ENCODE data around the gene FUT4. TPM values are rescaled to one million over a fixed set of nuclear protein-coding genes. Genes with fewer than 3 reads are reported as not detected.
"Not testable (repeated sequence)": the region's sequence is repeated elsewhere in the genome, so short reads cannot be mapped to it uniquely, and the experiment has no call there.

Gene FUT4
- total RNA-seq, 1 experiment from 2014 or later, result 2.4 TPM

DNA sequence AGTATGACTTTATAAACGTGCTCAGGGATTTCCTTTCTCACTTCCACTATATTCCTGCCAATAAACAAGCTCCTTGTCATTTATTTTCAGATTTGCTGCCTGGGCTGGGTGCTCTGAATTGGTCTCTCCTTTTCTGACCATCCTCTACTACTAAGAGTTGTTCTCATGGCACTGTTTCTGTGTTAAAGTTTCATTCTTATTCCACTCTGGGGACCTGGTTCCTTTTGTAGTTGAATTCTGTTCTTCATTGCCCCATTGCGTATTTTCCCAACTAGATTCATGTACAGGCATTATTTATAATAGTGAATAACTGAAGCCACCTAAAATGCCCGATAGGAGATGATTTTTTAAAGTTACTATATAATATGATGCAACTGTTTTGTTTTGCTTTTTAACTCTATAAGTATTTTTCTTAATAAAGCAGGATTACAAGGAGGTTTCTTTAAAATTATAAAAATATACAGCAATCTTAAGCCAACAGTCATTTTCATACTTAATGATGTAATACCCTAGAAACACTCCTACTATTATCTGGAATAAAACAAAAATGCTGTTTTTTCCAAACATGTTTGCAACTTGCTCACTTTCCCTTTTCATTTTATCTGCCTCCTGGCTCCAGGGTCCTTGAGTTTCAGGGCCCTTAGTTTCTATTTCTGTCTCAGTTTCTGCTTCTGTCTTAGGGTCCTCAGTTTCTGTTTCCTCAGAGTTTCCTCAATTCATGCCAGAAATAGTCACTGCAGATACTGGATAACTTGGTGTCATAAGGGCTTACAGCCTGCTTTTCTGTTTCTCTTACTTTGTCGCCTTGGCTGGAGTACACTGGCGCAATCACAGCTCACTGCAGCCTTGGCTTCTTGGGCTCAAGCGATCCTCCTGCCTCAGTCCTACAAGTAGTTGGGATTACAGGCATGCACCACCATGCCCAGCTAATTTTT lies 9.8 kb upstream of the FUT4 start:
- DNase-seq (ENCODE audit: low read depth), result no peak

- DNase-seq (ENCODE audit: low read depth), result no peak
Measured at GRCh38 chr11:94536386-94536785, 7.3 kb upstream of the FUT4 start.

DNA sequence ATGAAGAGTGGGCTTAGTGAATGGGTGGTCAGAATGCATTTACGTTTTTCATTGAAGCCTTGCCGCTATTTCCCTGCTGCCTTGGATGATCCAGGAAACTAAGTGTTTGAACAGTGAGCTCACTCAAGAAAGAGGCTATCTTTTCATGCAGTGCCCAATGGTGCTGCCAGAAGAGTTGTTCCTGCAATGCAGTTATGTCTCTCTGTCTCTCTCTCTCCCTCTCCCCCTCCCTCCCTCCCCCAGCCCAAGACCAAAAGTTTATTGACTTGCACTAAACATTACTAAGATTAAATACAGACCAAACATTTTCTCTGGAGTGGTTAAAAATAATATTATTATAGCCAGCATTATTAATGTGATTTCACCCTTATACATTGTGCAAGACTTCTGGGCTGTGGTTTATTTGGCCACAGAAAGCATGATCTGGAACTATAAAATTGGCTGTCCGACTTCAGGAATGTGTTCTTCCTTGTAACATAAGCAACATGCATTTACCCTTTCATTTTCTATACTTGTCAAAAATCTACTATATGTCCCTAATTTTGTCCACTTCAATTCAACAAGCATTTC lies 6.6 kb upstream of the FUT4 start:
- DNase-seq (ENCODE audit: low read depth), result no peak

DNA sequence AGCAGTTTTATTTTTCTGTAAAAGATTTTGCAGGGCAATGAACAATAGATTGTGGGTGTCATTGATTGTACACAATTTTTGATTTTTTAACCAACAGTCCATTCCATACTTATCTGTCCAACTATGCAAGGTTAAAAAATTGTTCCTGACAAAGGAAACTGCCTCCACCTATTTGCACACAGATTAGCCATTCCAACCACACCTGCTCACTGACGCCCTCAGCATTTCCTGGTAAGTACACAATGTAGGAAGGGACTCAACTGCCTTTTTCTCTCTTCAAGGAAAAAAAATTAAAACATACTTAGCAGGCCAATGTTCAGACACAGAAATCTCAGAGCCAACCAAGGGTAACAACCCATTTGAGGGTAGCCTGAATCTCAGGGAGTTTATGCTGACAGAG lies 4.3 kb upstream of the FUT4 start:
- no peak for DNase-seq (ENCODE audit: low read depth)

DNA sequence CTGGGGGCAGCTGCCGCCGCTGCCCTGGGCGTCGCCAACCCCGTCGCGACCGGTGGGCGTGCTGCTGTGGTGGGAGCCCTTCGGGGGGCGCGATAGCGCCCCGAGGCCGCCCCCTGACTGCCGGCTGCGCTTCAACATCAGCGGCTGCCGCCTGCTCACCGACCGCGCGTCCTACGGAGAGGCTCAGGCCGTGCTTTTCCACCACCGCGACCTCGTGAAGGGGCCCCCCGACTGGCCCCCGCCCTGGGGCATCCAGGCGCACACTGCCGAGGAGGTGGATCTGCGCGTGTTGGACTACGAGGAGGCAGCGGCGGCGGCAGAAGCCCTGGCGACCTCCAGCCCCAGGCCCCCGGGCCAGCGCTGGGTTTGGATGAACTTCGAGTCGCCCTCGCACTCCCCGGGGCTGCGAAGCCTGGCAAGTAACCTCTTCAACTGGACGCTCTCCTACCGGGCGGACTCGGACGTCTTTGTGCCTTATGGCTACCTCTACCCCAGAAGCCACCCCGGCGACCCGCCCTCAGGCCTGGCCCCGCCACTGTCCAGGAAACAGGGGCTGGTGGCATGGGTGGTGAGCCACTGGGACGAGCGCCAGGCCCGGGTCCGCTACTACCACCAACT lies 1.0 kb downstream of the FUT4 start:
- no peak for DNase-seq (ENCODE audit: low read depth)

GRCh38 chr11:94545264-94546161 lies 1.8 kb downstream of the FUT4 start:
- DNase-seq (ENCODE audit: low read depth), result no peak

- DNase-seq (ENCODE audit: low read depth), result no peak
Measured at GRCh38 chr11:94546162-94546470, 2.4 kb downstream of the FUT4 start.

- DNase-seq (ENCODE audit: low read depth), result no peak
Measured at GRCh38 chr11:94546886-94547285, 3.2 kb downstream of the FUT4 start.

DNA sequence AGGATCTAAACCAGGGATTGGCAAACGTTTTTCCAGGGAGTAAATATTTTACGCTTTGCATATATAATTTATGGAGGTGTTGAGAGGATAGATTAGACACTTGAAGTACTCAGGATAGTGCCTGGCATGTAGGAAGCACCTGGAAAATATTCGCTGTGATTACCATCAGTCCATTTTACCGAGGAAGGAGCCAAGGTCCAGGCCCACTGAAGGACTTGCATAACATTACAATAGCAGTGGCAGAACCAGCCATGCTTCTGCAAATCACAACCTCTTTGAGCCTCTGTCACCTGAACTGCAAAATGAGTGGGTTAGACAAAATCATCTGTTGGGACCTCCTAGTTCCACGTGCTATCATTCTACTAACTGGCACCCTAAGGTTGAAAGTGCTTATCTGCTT lies 5.4 kb downstream of the FUT4 start:
- no peak for DNase-seq (ENCODE audit: low read depth)

DNA sequence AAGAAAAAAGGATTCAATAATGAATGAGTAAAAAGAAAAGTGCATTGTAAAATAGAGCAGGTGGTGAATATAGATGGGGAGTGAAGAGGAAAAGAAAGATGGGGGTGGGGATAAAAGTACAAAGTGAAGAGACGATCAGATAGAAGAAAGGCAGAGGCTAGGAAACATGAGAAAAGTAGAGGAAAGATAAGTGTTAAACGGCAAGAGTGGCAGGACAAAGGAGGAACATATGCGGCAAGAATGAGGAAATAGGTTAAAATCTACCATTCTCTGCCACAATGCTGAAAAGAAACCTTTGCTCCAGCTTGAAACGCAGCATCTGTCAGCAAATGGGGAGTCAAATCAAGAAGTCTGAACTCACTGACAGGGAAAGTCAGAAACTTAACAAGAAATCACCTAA lies 6.8 kb downstream of the FUT4 start:
- DNase-seq (ENCODE audit: low read depth), result no peak

- DNase-seq (ENCODE audit: low read depth), result peak; percentile 51
Measured at GRCh38 chr11:94553938-94554337, 10.2 kb downstream of the FUT4 start.

DNA sequence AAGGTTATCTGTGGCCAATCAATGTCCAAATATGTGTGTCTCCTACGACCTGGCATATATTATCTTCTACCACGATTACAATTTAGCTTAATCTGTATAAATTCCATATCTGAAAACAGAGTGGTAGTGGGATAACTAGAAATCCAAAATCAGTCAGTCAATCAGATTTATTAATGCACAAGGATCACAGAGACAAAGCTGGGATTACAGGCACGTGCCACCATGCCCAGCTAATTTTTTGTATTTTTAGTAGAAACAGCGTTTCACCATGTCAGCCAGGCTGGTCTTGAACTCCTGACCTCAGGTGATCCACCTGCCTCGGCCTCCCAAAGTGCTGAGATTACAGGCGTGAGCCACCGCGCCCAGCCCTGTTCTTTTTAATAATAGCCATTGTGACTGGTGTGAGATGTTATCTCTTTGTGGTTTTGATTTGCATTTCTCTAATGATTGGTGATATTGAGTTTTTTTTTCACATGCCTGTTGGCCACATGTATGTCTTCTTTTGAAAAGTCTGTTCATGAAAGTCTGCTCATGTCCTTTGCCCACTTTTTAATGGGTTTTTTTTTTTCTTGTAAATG lies 12.1 kb downstream of the FUT4 start:
- DNase-seq (ENCODE audit: low read depth), result not testable (repeated sequence)

- DNase-seq (ENCODE audit: low read depth), result no peak
Measured at GRCh38 chr11:94557421-94557820, 13.7 kb downstream of the FUT4 start.

GRCh38 chr11:94557992-94558391 lies 14.3 kb downstream of the FUT4 start:
- DNase-seq (ENCODE audit: low read depth), result no peak

GRCh38 chr11:94558468-94558867 lies 14.7 kb downstream of the FUT4 start:
- DNase-seq (ENCODE audit: low read depth), result no peak

- no peak for DNase-seq (ENCODE audit: low read depth)
Measured at GRCh38 chr11:94558932-94559331, 15.2 kb downstream of the FUT4 start.

DNA sequence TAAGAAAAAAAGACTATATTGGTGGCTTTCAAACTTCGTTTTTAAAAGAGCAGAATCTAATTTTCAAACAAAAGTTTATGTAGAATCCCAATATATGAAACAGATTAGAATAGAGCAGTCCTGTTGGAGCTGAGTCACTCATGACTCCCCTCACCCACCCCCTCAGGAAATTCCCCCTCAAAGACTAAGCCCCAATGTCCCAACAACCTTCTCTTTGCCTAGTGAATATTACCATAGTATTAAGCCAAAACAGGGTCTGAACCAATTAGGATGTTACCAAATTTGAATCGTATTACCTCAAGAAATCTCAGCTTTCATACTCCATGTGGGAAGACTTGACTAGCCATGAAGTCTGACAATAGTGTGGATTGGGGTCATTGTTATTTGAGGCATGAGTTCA lies 15.6 kb downstream of the FUT4 start:
- DNase-seq (ENCODE audit: low read depth), result no peak

DNA sequence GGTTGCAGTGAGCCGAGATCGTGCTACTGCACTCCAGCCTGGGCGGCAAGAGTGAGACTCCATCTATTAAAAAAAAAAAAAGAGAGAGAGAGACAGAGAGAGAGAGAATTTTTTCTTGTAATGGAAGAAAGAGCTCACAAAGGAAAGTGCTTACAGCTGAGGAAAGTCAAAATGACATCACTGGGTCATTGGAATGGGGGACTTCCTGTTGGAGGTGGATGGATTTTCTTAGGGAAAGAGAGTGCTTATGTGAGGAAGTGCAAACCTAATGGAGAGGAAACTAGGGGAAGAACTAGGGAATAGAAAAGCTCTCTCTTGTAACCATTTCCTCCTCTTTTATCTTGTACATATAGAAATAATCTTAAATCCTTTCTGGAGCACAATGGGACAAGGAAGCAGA lies 17.1 kb downstream of the FUT4 start:
- no peak for DNase-seq (ENCODE audit: low read depth)

GRCh38 chr11:94563176-94563847 lies 19.6 kb downstream of the FUT4 start:
- peak; percentile 74 for DNase-seq (ENCODE audit: low read depth)

GRCh38 chr11:94563848-94564467 lies 20.2 kb downstream of the FUT4 start:
- peak; percentile 56 for DNase-seq (ENCODE audit: low read depth)

Measured in RPMI7951 (cell line).